OCI-LY1 (cell line): Measurements from ENCODE around the gene ARMC9.

Source experiments
- H2AFZ ChIP-seq: fragments of 200-600 bp; sonication (generic), shearing (Covaris generic); 2 replicates; pipeline ENCODE4 v1.6.0; 2014; ENCODE audit warnings: antibody characterized with exemption, mild to moderate bottlenecking, low read length
- H3F3A ChIP-seq: fragments of 200-600 bp; sonication (generic), shearing (Covaris generic); 2 replicates; pipeline ENCODE4 v1.6.0; 2014; ENCODE audit warnings: mild to moderate bottlenecking, antibody characterized with exemption, low read length, moderate library complexity; ENCODE audit not compliant: insufficient read depth
- H3K27ac ChIP-seq: fragments of 200-600 bp; sonication (generic); 2 replicates; pipeline ENCODE4 v1.5.1; 2014; ENCODE audit warnings: low read length, mixed run types, mild to moderate bottlenecking, low read depth; ENCODE audit not compliant: poor library complexity, severe bottlenecking
- H3K27me3 ChIP-seq: fragments of 200-600 bp; sonication (generic); 2 replicates; pipeline ENCODE4 v1.6.0; 2014; ENCODE audit warnings: antibody characterized with exemption, mild to moderate bottlenecking, low read length, moderate library complexity; ENCODE audit not compliant: insufficient read depth
- H3K36me3 ChIP-seq: fragments of 200-600 bp; sonication (generic); 2 replicates; pipeline ENCODE4 v1.6.1; 2014; ENCODE audit warnings: mild to moderate bottlenecking, antibody characterized with exemption, low read length, moderate library complexity, mixed read lengths; ENCODE audit not compliant: insufficient read depth
- H3K4me1 ChIP-seq: fragments of 200-600 bp; sonication (generic); 2 replicates; pipeline ENCODE4 v1.5.1; 2014; ENCODE audit warnings: mild to moderate bottlenecking, low read length, moderate library complexity; ENCODE audit not compliant: insufficient read depth, severe bottlenecking
- H3K4me2 ChIP-seq: fragments of 200-600 bp; sonication (generic), shearing (Covaris generic); 2 replicates; pipeline ENCODE4 v1.6.1; 2014; ENCODE audit warnings: low read length
- H3K4me3 ChIP-seq: fragments of 200-600 bp; sonication (generic); 2 replicates; pipeline ENCODE4 v1.5.1; 2014; ENCODE audit warnings: low read length, low read depth, mild to moderate bottlenecking, mixed read lengths; ENCODE audit not compliant: poor library complexity, severe bottlenecking
- H3K79me2 ChIP-seq: fragments of 200-600 bp; shearing (Covaris generic); 2 replicates; pipeline ENCODE4 v1.6.1; 2016; ENCODE audit warnings: mixed run types, low read length, mixed read lengths; ENCODE audit not compliant: insufficient read depth
- H3K9ac ChIP-seq: fragments of 200-600 bp; sonication (generic), shearing (Covaris generic); 2 replicates; pipeline ENCODE4 v1.6.1; 2014; ENCODE audit warnings: mild to moderate bottlenecking, low read length, mixed read lengths
- H3K9me2 ChIP-seq: fragments of 200-600 bp; sonication (generic), shearing (Covaris generic); 2 replicates; pipeline ENCODE4 v1.6.1; 2014; ENCODE audit warnings: low read depth, mild to moderate bottlenecking, low read length, mixed read lengths
- H3K9me3 ChIP-seq: fragments of 200-600 bp; shearing (Covaris generic); 2 replicates; pipeline ENCODE4 v1.6.1; 2014; ENCODE audit warnings: low read length, mixed read lengths
- H4K20me1 ChIP-seq: fragments of 200-600 bp; sonication (generic), shearing (Covaris generic); 2 replicates; pipeline ENCODE4 v1.6.0; 2016; ENCODE audit warnings: mild to moderate bottlenecking, low read length; ENCODE audit not compliant: insufficient read depth
- EZH2 ChIP-seq: fragments of 200-600 bp; sonication (generic), shearing (Covaris generic); IDR thresholded peaks from 2 replicates; pipeline ENCODE4 v1.8.0; 2017; ENCODE audit warnings: borderline replicate concordance, mixed run types, mild to moderate bottlenecking, antibody characterized with exemption, low read length, moderate library complexity, mixed read lengths
- TF ChIP-seq, protein P1 (sequence below): fragments of 200-600 bp; sonication (generic), shearing (Covaris generic); IDR thresholded peaks from 2 replicates; pipeline ENCODE4 v1.5.1; 2017; ENCODE audit warnings: mild to moderate bottlenecking, antibody characterized with exemption, low read length, moderate library complexity, mixed read lengths

Gene ARMC9

DNA sequence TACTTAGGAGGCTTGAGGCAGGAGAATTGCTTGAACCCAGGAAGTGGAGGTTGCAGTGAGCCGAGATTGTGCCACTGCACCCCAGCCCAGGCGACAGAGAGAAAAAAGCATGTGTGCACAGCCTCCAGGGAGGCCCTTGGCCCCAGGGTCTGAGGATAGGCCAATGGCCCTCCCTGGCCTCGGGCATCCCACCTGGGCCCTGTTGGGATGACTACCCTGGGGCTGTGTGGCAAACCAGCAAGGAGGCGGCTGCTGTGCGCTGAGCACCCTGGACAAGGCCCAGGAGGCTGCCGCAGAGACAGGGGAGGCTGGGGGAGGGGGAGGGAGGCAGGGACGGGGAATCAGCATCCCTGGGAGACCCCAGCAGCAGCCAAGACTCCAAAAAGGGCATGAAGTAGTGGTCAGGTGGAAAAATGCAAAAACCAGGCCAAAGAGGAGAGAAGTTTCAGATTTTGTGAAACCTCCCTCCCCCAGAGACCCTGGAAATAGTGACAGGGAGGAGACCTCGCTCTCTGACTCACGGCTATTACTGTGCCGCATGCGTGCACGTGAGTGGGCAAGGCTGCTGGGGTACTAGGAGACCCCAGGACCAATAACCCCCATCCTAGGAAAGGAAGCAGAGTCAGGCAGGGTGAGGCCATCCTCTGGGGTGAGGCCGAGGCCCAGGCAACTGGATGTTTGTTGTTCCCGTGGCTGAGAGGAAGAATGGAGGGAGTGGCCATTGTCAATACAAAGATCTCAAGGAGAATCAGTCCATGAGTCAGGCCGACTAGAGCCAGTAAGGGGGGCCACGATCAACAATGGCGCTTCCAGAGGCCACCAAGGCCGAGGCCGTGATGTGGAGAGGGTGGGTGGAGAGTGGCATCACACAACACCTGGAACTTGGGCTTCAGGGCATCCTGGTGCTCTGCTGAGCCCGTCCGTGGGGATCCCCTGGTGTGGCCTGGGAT is 181.1 kb downstream of the ARMC9 start:
- H3K4me2 ChIP-seq = no peak overlapping the region
- no peak overlapping the region for H3K9ac ChIP-seq
- no peaks in the 10 kb centered on the region for H4K20me1 ChIP-seq
- H3K36me3 ChIP-seq = no peaks in the 10 kb centered on the region
- H2AFZ ChIP-seq = no peak overlapping the region
- no peaks in the 10 kb centered on the region for H3K9me2 ChIP-seq
- no peaks in the 10 kb centered on the region; the same call in 1 of the 2 replicates for H3K9me3 ChIP-seq
- no peak overlapping the region for H3K27ac ChIP-seq
- no peaks in the 10 kb centered on the region for H3K4me1 ChIP-seq
- no peak overlapping the region for H3K4me3 ChIP-seq
- TF ChIP-seq EZH2 = no peak
- TF ChIP-seq, protein P1, sequence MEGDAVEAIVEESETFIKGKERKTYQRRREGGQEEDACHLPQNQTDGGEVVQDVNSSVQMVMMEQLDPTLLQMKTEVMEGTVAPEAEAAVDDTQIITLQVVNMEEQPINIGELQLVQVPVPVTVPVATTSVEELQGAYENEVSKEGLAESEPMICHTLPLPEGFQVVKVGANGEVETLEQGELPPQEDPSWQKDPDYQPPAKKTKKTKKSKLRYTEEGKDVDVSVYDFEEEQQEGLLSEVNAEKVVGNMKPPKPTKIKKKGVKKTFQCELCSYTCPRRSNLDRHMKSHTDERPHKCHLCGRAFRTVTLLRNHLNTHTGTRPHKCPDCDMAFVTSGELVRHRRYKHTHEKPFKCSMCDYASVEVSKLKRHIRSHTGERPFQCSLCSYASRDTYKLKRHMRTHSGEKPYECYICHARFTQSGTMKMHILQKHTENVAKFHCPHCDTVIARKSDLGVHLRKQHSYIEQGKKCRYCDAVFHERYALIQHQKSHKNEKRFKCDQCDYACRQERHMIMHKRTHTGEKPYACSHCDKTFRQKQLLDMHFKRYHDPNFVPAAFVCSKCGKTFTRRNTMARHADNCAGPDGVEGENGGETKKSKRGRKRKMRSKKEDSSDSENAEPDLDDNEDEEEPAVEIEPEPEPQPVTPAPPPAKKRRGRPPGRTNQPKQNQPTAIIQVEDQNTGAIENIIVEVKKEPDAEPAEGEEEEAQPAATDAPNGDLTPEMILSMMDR = no peak
- H3K79me2 ChIP-seq = no peaks in the 10 kb centered on the region
- no peaks in the 10 kb centered on the region for H3F3A ChIP-seq
- H3K27me3 ChIP-seq = peaks cover 13% of the 10 kb centered on the region; the same call in 1 of the 2 replicates

GRCh38 chr2:231380307-231380706 is 181.9 kb downstream of the ARMC9 start:
- Histone ChIP-seq H3K9me3 (peaks cover 3% of the 10 kb centered on the region; the same call in 1 of the 2 replicates), H3K4me3 (no peak overlapping the region), H3K9ac (no peak overlapping the region), H3K4me1 (no peaks in the 10 kb centered on the region), H2AFZ (no peak overlapping the region), H3K4me2 (no peak overlapping the region), H3K36me3 (no peaks in the 10 kb centered on the region), H3K27me3 (peaks cover 13% of the 10 kb centered on the region; the same call in 1 of the 2 replicates), H3F3A (no peaks in the 10 kb centered on the region), H3K79me2 (no peaks in the 10 kb centered on the region), H3K9me2 (no peaks in the 10 kb centered on the region), H4K20me1 (no peaks in the 10 kb centered on the region), H3K27ac (no peak overlapping the region)
- TF ChIP-seq EZH2 = no peak
- TF ChIP-seq, protein P1 = no peak

GRCh38 chr2:231380991-231381847 is 182.8 kb downstream of the ARMC9 start:
- H3F3A ChIP-seq = no peaks in the 10 kb centered on the region
- peaks cover 3% of the 10 kb centered on the region; the same call in 1 of the 2 replicates for H3K9me3 ChIP-seq
- H4K20me1 ChIP-seq = no peaks in the 10 kb centered on the region
- H3K4me1 ChIP-seq = no peaks in the 10 kb centered on the region
- no peaks in the 10 kb centered on the region for H3K9me2 ChIP-seq
- TF ChIP-seq EZH2 = no peak
- TF ChIP-seq, protein P1 = no peak
- no peak overlapping the region for H2AFZ ChIP-seq
- H3K4me2 ChIP-seq = no peak overlapping the region
- no peaks in the 10 kb centered on the region for H3K36me3 ChIP-seq
- no peak overlapping the region for H3K4me3 ChIP-seq
- no peaks in the 10 kb centered on the region for H3K79me2 ChIP-seq
- no peak overlapping the region for H3K27ac ChIP-seq
- H3K9ac ChIP-seq = no peak overlapping the region
- H3K27me3 ChIP-seq = peaks cover 13% of the 10 kb centered on the region; the same call in 1 of the 2 replicates
